Suprapubic skin (tissue), 4 donors: ENCODE measurements around the gene MBD6. TPM values are rescaled to one million over a fixed set of nuclear protein-coding genes. Genes with fewer than 3 reads are reported as not detected.

Experiments used
- DNase-seq, 2 donors: peaks; one replicate each; pipeline ENCODE4 v3.0.0-alpha.2; 2019; ENCODE audit warnings: low spot score in 2 of 2
- H3K27ac ChIP-seq: fragments of 200-600 bp; sonication (generic); one replicate; pipeline ENCODE4 v1.5.1; 2019
- H3K27me3 ChIP-seq: fragments of 200-600 bp; sonication (generic); one replicate; pipeline ENCODE4 v1.5.1; 2019
- H3K36me3 ChIP-seq: fragments of 200-600 bp; sonication (generic); one replicate; pipeline ENCODE4 v1.5.1; 2019
- H3K4me1 ChIP-seq: fragments of 200-600 bp; sonication (generic); one replicate; pipeline ENCODE4 v1.5.1; 2019
- H3K4me3 ChIP-seq: fragments of 200-600 bp; sonication (generic); one replicate; pipeline ENCODE4 v1.5.1; 2019; ENCODE audit warnings: mild to moderate bottlenecking
- H3K9me3 ChIP-seq: fragments of 200-600 bp; sonication (generic); one replicate; pipeline ENCODE4 v1.5.1; 2019
- CTCF ChIP-seq, 2 donors: fragments of 200-600 bp in 1 of 2; fragments of 450-650 bp in 1 of 2; sonication (generic) in 1 of 2; IDR thresholded peaks; one replicate each; pipeline ENCODE4 v1.5.1; 2016 to 2019; ENCODE audit warnings: antibody characterized with exemption in 2 of 2, mild to moderate bottlenecking in 1 of 2, moderate library complexity in 1 of 2
- EP300 ChIP-seq: sonication (generic); formaldehyde crosslinking; IDR thresholded peaks from one replicate; pipeline ENCODE4 v1.6.1; 2017; ENCODE audit warnings: antibody characterized with exemption
- POLR2A ChIP-seq, 2 donors: fragments of 450-650 bp; IDR thresholded peaks; one replicate each; pipeline ENCODE4 v1.6.1; 2017; ENCODE audit warnings: antibody characterized with exemption in 2 of 2, mild to moderate bottlenecking in 2 of 2, moderate library complexity in 2 of 2
- POLR2AphosphoS5 ChIP-seq, 3 donors: sonication (generic); formaldehyde crosslinking; IDR thresholded peaks; one replicate each; pipeline ENCODE4 v1.6.1; 2017; ENCODE audit warnings: antibody characterized with exemption in 3 of 3
- WGBS: methylation state at CpG from one replicate; pipeline ENCODE4 v1.1.5; 2018; 5-methylcytosine and 5-hydroxymethylcytosine counted together
- total RNA-seq, 4 donors: library from RNA; depleted of rRNA; stranded (reverse); fragments of >200 nt; gene quantifications; one replicate each; pipeline ENCODE4 v1.1.0, GENCODE V29; 2016

Gene MBD6
- total RNA-seq, 4 donors from 2014 or later = 24.4 to 92.9 (median 36.8) TPM

DNA sequence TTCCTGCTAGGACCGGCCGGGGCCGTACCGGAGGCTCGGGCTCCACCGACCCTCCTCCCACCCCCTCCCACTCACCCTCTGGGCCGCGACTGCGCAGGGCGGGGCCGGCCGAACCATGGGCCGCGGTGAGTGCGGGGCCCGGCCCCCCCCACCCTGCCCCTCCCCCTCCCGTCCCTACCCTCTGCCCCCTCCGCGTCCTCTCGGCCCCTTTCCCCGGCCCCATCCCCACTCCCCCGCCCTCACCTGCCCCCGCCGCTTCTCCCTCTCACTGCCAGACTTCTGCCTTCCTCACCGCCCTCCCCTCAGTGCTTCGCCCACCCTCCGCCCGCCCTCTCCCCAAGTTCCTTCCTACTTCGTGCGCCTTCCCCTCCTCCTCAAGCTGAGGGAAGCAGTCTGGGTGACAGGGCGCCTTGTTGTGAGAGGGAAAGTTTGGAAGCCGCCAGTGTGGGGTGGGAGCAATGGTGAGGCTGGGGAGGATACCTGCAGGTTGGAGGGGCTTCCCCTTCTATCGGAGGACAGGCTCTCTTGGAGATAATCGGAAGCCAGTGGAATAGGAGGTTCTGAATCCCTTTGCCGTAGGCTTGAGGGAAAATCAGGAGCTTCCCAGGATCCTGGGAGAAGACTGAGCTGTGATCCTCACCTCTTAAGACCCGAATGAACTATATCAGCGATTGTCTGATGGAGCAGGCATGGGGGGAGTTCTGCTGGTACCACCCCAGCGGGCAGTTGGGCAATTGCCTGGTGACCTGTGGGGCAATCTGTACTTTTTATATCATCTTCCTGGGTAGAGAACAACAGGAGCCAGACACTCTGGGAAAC lies 472 bp downstream of the MBD6 start:
- peak overlapping the region; percentile 96 for H3K27ac ChIP-seq
- peak; percentile 85 to 86 for DNase-seq
- H3K36me3 ChIP-seq = peaks cover 30% of the 10 kb centered on the region
- no peaks in the 10 kb centered on the region for H3K27me3 ChIP-seq
- no peaks in the 10 kb centered on the region for H3K9me3 ChIP-seq
- peaks cover 62% of the 10 kb centered on the region for H3K4me1 ChIP-seq
- WGBS = 0% methylated on average over 17 of the region's 38 CpGs
- no peak for TF ChIP-seq EP300
- no peak for TF ChIP-seq POLR2A (IDR thresholded peaks at IDR 0.05)
- no peak for TF ChIP-seq CTCF (IDR thresholded peaks at IDR 0.05)
- TF ChIP-seq POLR2AphosphoS5 (IDR thresholded peaks at IDR 0.05) = no peak
- H3K4me3 ChIP-seq = peak overlapping the region; percentile 77

GRCh38 chr12:57523706-57524614 lies 1.3 kb downstream of the MBD6 start:
- Histone ChIP-seq H3K36me3 (peaks cover 39% of the 10 kb centered on the region), H3K9me3 (no peaks in the 10 kb centered on the region), H3K4me1 (peaks cover 53% of the 10 kb centered on the region)

DNA sequence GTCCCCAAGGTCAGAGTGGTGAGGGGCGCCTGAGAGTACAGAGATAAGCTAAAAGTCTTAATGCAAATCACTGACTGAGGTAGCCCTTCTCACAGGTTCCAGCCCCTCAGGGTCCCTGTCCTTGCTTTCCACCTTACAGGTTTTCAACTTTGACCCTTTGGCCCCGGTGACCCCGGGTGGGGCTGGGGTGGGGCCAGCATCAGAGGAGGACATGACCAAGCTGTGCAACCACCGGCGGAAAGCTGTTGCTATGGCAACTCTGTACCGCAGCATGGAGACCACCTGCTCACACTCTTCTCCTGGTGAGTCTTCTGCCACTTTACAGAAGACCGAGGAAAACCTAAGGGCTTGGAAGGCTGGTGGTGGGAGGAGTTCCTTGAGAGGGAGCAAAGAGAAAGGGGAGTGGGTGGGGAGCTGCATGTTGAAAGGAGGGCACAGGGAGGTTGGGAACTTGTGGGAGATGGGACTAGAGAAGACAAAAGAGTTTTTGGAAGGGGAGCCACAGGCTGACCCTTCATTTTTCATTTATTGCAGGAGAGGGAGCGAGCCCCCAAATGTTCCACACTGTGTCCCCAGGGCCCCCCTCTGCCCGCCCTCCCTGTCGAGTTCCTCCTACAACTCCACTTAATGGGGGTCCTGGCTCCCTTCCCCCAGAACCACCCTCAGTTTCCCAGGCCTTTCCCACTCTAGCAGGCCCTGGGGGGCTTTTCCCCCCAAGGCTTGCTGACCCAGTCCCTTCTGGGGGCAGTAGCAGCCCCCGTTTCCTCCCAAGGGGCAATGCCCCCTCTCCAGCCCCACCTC lies 2.4 kb downstream of the MBD6 start:
- peaks cover 45% of the 10 kb centered on the region for H3K4me1 ChIP-seq
- peaks cover 49% of the 10 kb centered on the region for H3K36me3 ChIP-seq
- no peak for TF ChIP-seq CTCF (IDR thresholded peaks at IDR 0.05)
- no peak for TF ChIP-seq POLR2AphosphoS5 (IDR thresholded peaks at IDR 0.05)
- no peak for TF ChIP-seq EP300
- no peak for TF ChIP-seq POLR2A (IDR thresholded peaks at IDR 0.05)
- H3K4me3 ChIP-seq = peak overlapping the region; percentile 77
- no peak overlapping the region for H3K27ac ChIP-seq
- no peaks in the 10 kb centered on the region for H3K27me3 ChIP-seq
- no peak for DNase-seq
- WGBS = 58% methylated on average over 11 of the region's 11 CpGs
- no peaks in the 10 kb centered on the region for H3K9me3 ChIP-seq

More at GRCh38 chr12:57523706-57524614, 1.3 kb downstream of the MBD6 start:
- no peak for DNase-seq
- H3K27ac ChIP-seq = peak overlapping the region; percentile 96
- H3K27me3 ChIP-seq = no peaks in the 10 kb centered on the region
- peak overlapping the region; percentile 77 for H3K4me3 ChIP-seq
- 70% methylated on average over 13 of the region's 14 CpGs for WGBS
- TF ChIP-seq CTCF (IDR thresholded peaks at IDR 0.05) (no peak), EP300 (no peak), POLR2AphosphoS5 (IDR thresholded peaks at IDR 0.05) (no peak), POLR2A (IDR thresholded peaks at IDR 0.05) (no peak)

DNA sequence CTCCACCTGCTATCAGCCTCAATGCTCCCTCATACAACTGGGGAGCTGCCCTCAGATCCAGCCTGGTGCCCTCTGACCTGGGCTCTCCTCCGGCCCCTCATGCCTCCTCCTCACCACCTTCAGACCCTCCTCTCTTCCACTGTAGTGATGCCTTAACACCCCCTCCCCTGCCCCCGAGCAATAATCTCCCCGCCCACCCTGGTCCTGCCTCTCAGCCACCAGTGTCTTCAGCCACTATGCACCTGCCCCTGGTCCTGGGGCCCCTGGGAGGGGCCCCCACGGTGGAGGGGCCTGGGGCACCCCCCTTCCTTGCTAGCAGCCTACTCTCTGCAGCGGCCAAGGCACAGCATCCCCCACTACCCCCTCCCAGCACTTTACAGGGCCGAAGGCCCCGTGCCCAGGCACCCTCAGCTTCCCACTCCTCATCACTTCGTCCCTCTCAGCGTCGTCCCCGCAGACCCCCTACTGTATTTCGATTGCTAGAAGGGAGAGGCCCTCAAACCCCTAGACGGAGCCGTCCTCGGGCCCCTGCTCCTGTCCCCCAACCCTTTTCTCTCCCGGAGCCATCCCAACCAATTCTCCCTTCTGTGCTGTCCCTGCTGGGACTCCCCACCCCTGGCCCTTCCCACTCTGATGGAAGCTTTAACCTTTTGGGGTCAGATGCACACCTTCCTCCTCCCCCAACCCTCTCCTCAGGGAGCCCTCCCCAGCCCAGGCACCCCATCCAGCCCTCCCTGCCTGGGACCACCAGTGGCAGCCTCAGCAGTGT lies 3.2 kb downstream of the MBD6 start:
- H3K9me3 ChIP-seq = no peaks in the 10 kb centered on the region
- DNase-seq = no peak
- H3K4me1 ChIP-seq = peaks cover 45% of the 10 kb centered on the region
- no peak overlapping the region for H3K4me3 ChIP-seq
- TF ChIP-seq POLR2AphosphoS5 (IDR thresholded peaks at IDR 0.05) = no peak
- TF ChIP-seq EP300 = no peak
- no peak for TF ChIP-seq POLR2A (IDR thresholded peaks at IDR 0.05)
- no peak for TF ChIP-seq CTCF (IDR thresholded peaks at IDR 0.05)
- peaks cover 57% of the 10 kb centered on the region for H3K36me3 ChIP-seq
- no peak overlapping the region for H3K27ac ChIP-seq
- WGBS = 81% methylated on average over 16 of the region's 16 CpGs
- no peaks in the 10 kb centered on the region for H3K27me3 ChIP-seq
